Osteoblast (primary cell): ENCODE results near the gene WNK1. TPM values are rescaled to one million over a fixed set of nuclear protein-coding genes. Genes with fewer than 3 reads are reported as not detected.
A peak's percentile ranks its signal among the peaks of the same experiment; 100 is the strongest.

Source experiments
- DNase-seq: peaks from one replicate; pipeline ENCODE4 v3.0.0; 2011; ENCODE audit warnings: low spot score, mixed read lengths; ENCODE audit not compliant: insufficient read length; ENCODE audit errors: missing footprints
- H2AFZ ChIP-seq: 2 replicates; pipeline ENCODE4 v1.6.0; 2011; ENCODE audit warnings: mild to moderate bottlenecking, low read length
- H3K27ac ChIP-seq: 2 replicates; pipeline ENCODE4 v1.5.1; 2011; ENCODE audit warnings: mild to moderate bottlenecking, low read depth, low read length, moderate library complexity
- H3K27me3 ChIP-seq: 2 replicates; pipeline ENCODE4 v1.6.0; 2012; ENCODE audit warnings: mild to moderate bottlenecking, control low read depth, inconsistent platforms, low read length, moderate library complexity; ENCODE audit not compliant: insufficient read depth
- H3K36me3 ChIP-seq: 2 replicates; pipeline ENCODE4 v1.5.1; 2011; ENCODE audit warnings: mild to moderate bottlenecking, low read length, control low read depth, moderate library complexity; ENCODE audit not compliant: insufficient read depth
- H3K4me1 ChIP-seq: 2 replicates; pipeline ENCODE4 v1.5.1; 2011; ENCODE audit warnings: mild to moderate bottlenecking, low read length, control low read depth, moderate library complexity; ENCODE audit not compliant: insufficient read depth
- H3K4me2 ChIP-seq: 2 replicates; pipeline ENCODE4 v1.6.0; 2011; ENCODE audit warnings: mild to moderate bottlenecking, low read length; ENCODE audit not compliant: insufficient read depth
- H3K4me3 ChIP-seq: fragments of 200-600 bp; sonication (generic); 3 replicates; pipeline ENCODE4 v1.5.1; 2012; ENCODE audit warnings: mild to moderate bottlenecking, low read length, inconsistent platforms; ENCODE audit not compliant: insufficient read depth
- H3K79me2 ChIP-seq: 2 replicates; pipeline ENCODE4 v1.6.0; 2012; ENCODE audit warnings: mild to moderate bottlenecking, low read length, control low read depth, inconsistent platforms; ENCODE audit not compliant: insufficient read depth
- H3K9me3 ChIP-seq: 2 replicates; pipeline ENCODE4 v1.5.1; 2011; ENCODE audit warnings: low read depth, low read length, control low read depth
- H4K20me1 ChIP-seq: 2 replicates; pipeline ENCODE4 v1.6.0; 2012; ENCODE audit warnings: mild to moderate bottlenecking, low read length, control low read depth; ENCODE audit not compliant: insufficient read depth
- total RNA-seq: library from RNA; depleted of rRNA; stranded (reverse); fragments of >200 nt; gene quantifications from 2 replicates; pipeline ENCODE4 v1.2.3, GENCODE V29; 2012
- TF ChIP-seq, protein P1 (sequence below): IDR thresholded peaks from 2 replicates; pipeline ENCODE4 v1.5.1; 2011; ENCODE audit warnings: mild to moderate bottlenecking, low read depth, low read length, moderate library complexity; ENCODE audit errors: extremely low read depth

Gene WNK1
- total RNA-seq, 1 donor = 110 TPM

DNA sequence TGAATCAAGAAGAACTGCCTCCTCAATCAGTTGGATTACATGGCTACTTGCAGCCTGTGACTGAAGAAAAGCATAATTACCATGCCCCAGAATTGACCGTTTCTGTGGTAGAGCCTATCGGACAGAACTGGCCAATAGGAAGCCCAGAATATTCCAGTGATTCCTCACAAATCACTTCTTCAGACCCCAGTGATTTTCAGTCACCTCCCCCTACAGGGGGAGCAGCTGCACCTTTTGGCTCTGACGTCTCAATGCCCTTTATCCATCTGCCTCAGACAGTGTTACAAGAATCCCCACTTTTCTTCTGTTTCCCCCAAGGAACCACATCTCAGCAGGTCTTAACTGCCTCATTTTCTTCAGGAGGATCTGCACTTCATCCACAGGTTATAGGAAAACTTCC lies 116.3 kb downstream of the WNK1 start:
- Histone ChIP-seq H3K9me3 (no peaks in the 10 kb centered on the region), H3K4me3 (no peak overlapping the region), H4K20me1 (no peaks in the 10 kb centered on the region), H3K79me2 (peaks cover 4% of the 10 kb centered on the region), H3K4me2 (no peak overlapping the region), H3K4me1 (no peaks in the 10 kb centered on the region), H3K27ac (no peak overlapping the region), H3K27me3 (no peaks in the 10 kb centered on the region), H2AFZ (no peak overlapping the region), H3K36me3 (peaks cover 60% of the 10 kb centered on the region)
- no peak for DNase-seq
- TF ChIP-seq, protein P1, sequence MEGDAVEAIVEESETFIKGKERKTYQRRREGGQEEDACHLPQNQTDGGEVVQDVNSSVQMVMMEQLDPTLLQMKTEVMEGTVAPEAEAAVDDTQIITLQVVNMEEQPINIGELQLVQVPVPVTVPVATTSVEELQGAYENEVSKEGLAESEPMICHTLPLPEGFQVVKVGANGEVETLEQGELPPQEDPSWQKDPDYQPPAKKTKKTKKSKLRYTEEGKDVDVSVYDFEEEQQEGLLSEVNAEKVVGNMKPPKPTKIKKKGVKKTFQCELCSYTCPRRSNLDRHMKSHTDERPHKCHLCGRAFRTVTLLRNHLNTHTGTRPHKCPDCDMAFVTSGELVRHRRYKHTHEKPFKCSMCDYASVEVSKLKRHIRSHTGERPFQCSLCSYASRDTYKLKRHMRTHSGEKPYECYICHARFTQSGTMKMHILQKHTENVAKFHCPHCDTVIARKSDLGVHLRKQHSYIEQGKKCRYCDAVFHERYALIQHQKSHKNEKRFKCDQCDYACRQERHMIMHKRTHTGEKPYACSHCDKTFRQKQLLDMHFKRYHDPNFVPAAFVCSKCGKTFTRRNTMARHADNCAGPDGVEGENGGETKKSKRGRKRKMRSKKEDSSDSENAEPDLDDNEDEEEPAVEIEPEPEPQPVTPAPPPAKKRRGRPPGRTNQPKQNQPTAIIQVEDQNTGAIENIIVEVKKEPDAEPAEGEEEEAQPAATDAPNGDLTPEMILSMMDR = no peak

DNA sequence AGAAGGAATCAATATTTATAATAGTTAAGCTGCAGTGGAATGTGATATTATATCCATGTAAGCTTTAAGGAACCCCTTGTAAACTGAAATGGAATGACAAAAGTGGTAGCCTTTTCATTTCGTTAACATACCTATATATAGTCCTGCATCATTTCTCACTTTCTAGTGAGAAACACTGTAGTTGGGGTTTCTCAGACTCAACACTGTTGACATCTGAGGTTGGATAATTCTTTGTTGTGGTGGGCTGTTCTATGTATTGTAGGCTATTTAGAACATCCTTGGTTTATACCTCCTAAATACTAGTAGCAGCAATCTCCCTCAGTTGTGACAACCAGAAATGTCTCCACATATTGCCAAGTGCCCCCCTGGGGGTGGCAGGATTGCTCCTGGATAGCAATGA lies 118.0 kb downstream of the WNK1 start:
- TF ChIP-seq, protein P1 = no peak
- Histone ChIP-seq H3K4me3 (no peak overlapping the region), H3K27ac (no peak overlapping the region), H3K79me2 (peaks cover 4% of the 10 kb centered on the region), H3K4me2 (no peak overlapping the region), H3K4me1 (no peaks in the 10 kb centered on the region), H3K27me3 (no peaks in the 10 kb centered on the region), H2AFZ (no peak overlapping the region), H4K20me1 (no peaks in the 10 kb centered on the region), H3K36me3 (peaks cover 55% of the 10 kb centered on the region), H3K9me3 (no peaks in the 10 kb centered on the region)
- DNase-seq = no peak

DNA sequence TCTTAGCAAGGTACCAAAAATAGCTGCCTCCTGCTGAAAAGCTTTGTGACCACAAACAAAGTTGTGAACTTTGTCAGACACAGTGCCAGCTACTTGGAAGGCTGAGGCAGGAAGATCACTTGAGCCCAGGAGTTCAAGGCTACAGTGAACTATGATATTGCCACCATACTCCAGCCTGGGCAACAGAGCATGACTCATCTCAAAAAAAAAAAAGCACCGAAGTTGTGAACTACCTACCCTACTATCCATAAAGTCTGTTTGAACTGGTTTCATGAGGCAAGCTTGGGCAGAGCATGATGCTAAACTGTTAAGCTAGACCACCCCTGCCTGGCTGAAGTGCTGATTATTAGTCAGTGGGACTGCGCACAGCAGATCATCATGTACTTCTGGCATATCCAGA lies 121.6 kb downstream of the WNK1 start:
- H3K4me2 ChIP-seq = no peak overlapping the region
- H3K27ac ChIP-seq = no peak overlapping the region
- H3K79me2 ChIP-seq = no peaks in the 10 kb centered on the region
- H2AFZ ChIP-seq = no peak overlapping the region
- no peak overlapping the region for H3K4me3 ChIP-seq
- H3K27me3 ChIP-seq = no peaks in the 10 kb centered on the region
- peaks cover 47% of the 10 kb centered on the region for H3K36me3 ChIP-seq
- no peaks in the 10 kb centered on the region for H3K4me1 ChIP-seq
- H4K20me1 ChIP-seq = no peaks in the 10 kb centered on the region
- TF ChIP-seq, protein P1 = no peak
- H3K9me3 ChIP-seq = no peaks in the 10 kb centered on the region
- DNase-seq = no peak

DNA sequence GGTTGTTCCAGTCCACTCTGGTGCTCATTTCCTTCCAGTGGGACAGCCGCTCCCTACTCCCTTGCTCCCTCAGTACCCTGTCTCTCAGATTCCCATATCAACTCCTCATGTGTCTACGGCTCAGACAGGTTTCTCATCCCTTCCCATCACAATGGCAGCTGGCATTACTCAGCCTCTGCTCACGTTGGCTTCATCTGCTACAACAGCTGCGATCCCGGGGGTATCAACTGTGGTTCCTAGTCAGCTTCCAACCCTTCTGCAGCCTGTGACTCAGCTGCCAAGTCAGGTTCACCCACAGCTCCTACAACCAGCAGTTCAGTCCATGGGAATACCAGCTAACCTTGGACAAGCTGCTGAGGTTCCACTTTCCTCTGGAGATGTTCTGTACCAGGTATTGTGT lies 127.3 kb downstream of the WNK1 start:
- peaks cover 69% of the 10 kb centered on the region for H3K36me3 ChIP-seq
- peaks cover 5% of the 10 kb centered on the region for H4K20me1 ChIP-seq
- H3K4me2 ChIP-seq = peak overlapping the region; percentile 21
- H3K4me3 ChIP-seq = no peak overlapping the region
- no peaks in the 10 kb centered on the region for H3K9me3 ChIP-seq
- H3K27me3 ChIP-seq = no peaks in the 10 kb centered on the region
- TF ChIP-seq, protein P1 = no peak
- H3K27ac ChIP-seq = peak overlapping the region; percentile 38
- peaks cover 10% of the 10 kb centered on the region for H3K4me1 ChIP-seq
- H2AFZ ChIP-seq = no peak overlapping the region
- DNase-seq = peak; percentile 78
- H3K79me2 ChIP-seq = no peaks in the 10 kb centered on the region
